OCI-LY3 (cell line): ENCODE data around the gene C12orf57.

Experiments
- CTCF ChIP-seq: fragments of 200-600, 300-600 bp; sonication (generic); IDR thresholded peaks from 2 replicates; pipeline ENCODE4 v1.5.1; 2014; ENCODE audit warnings: antibody characterized with exemption, low read length, low read depth
- EZH2phosphoT487 ChIP-seq: fragments of 200-600 bp; shearing (Covaris generic); IDR thresholded peaks from 2 replicates; pipeline ENCODE4 v1.6.1; 2018; ENCODE audit warnings: antibody characterized with exemption, mixed run types, low read depth

- no peak for TF ChIP-seq EZH2phosphoT487
- TF ChIP-seq CTCF: no peak
These were observed 16.2 kb downstream of the C12orf57 start for GRCh38 chr12:6959805-6960592.
